ENCODE data around the gene FTSJ1.
"Not testable (repeated sequence)": the region's sequence is repeated elsewhere in the genome, so short reads cannot be mapped to it uniquely, and the experiment has no call there.

Gene FTSJ1

DNA sequence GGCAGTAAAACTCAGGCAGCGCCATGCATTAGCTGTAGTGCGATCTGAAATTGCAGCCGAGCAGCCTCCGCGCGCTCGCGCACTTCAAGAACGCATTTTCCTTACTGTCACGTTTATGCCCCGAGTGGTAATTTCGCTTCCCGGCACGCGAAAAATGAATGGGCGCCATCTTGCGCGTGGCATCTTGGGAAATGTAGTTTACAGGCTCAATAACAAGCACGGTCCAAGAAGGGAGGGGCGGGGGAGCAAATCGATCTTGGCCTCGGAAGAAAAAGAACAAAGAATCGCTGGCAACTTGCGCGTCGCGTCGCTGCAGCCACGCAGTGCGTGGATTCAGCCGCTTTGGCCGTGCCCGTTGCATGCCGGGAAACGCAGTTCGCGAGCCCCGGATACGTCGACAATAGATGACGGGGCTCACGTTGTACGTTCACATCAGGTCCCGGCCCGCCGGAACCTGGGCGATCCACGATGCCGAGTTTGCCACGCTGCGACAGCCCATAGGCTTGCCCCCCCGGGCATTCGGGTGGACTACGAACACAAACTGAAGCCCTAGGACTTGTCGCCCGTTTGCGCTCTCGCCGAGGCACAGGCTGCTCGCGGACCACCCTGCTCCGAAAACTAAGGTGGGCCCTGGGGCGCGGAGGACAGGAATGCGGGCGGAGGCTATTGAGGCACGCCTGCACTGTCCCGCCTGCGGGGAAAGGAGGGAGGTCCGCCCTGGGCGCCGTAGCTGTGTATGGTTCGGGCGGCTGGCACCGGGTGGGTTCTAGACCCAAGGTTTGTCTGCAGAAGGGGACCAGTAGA, at the start of gene FTSJ1:
FTSJ1 (plus strand) TSS at position 426 of the 804 bp plus-strand sequence. CDS start 1,849 bp downstream, outside the sequence.
- peak; percentile 94 for DNase-seq

GRCh38 chrX:48427027-48427716, 48.8 kb upstream of the FTSJ1 start:
- not testable (repeated sequence) for DNase-seq

DNA sequence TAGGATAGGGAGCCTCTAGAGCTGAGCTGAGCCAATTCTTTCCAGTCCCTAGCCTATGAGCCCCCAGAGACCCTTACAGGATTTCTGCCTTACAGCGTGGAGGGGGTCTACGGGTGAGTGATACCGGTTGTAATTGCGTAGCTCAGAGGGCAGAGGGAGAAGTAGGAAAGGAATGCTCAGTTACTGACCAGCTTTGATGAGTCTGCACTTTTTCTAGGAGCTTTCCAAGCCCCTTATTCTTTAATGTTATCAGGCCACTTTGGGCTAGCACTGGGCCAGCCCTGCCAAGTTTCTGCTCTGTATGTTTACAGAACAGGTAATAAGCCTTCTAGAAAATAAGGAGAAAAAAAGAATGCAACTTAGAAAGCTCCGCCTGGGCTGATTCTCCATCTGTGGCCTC, 46.4 kb upstream of the FTSJ1 start:
- not testable (repeated sequence) for DNase-seq

GRCh38 chrX:48430166-48430565, 45.8 kb upstream of the FTSJ1 start:
- not testable (repeated sequence) for DNase-seq

GRCh38 chrX:48433713-48434112, 42.3 kb upstream of the FTSJ1 start:
- not testable (repeated sequence) for DNase-seq

DNA sequence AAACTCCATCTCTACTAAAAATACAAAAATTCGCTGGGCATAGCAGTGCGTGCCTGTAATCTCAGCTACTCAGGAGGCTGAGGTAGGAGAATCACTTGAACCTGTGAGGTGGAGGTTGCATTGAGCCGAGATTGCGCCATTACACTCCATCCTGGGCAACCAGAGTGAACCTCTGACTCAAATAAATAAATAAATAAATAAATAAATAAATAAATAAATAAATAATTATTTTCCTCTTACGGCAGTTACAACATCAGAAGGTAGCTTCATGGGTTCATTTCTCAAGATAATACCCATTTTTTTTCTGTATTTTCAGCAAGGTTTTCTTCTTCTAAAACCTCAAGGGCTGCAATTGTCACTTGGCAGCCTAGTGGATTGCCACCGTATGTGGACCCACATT, 28.8 kb upstream of the FTSJ1 start:
- DNase-seq: not testable (repeated sequence)

DNA sequence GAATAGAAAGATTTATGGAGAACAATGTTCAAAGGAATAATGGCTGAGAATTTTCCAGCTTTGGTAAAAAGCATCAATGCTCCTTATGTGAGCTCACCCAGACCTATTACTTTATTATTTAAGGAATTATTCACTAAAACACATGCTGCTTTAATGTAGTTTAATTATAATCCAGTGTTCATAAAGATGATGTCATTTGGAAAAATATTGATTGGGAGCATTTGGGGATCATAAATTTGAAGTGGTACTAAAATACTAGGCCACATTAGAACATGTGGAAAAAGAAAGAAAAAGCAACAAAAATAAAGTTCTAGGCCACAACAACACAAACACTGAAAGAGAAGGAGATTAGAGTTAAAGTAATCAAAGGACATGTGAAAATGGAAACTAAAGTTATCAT, 25.9 kb upstream of the FTSJ1 start:
- DNase-seq: no peak

DNA sequence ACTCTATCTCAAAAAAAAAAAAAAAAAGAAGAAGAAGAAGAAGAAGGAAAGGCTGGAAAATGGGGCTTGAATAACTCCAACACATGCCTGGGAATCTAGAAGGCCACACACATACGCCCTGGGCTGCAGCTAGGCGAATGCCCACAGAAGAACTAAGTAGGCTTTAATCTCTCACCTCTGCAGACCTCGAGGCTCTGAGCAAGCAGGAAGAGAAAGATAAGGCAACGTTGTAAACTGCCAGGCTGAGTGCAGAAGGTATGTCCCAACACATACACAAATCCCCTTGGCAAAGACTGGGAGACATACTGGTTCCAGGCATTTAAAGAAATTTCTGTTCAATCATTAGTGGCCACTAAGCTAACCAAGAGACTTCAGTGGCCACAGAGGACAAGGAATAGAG, 24.3 kb upstream of the FTSJ1 start:
- no peak for DNase-seq

- DNase-seq: no peak
Measured at GRCh38 chrX:48456628-48457331, 19.2 kb upstream of the FTSJ1 start.

- no peak for DNase-seq
Measured at GRCh38 chrX:48458711-48459110, 17.3 kb upstream of the FTSJ1 start.

GRCh38 chrX:48459483-48459882, 16.5 kb upstream of the FTSJ1 start:
- DNase-seq: no peak

DNA sequence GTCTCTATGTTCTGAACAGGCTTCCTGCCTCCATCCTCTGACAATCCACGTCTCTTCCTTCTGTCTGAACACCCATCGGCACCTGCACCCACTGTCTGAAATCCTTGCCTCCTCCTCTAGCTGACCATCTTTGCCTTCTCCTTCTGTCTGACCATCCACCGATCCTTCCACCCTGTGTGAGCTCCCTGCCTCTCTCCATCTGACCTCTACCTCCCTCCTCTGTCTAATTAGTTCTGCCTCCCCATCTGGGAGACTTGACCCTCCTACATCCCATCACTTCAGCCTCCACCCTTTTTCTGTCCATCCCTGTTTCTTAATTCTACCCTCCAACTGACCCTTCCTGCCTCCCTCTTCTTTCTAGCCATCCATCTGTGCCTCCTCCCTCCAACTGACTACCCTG, 16.0 kb upstream of the FTSJ1 start:
- no peak for DNase-seq

GRCh38 chrX:48460606-48461005, 15.4 kb upstream of the FTSJ1 start:
- DNase-seq: no peak

- DNase-seq: no peak
Measured at GRCh38 chrX:48461830-48462229, 14.2 kb upstream of the FTSJ1 start.

- no peak for DNase-seq
Measured at GRCh38 chrX:48465336-48465933, 10.6 kb upstream of the FTSJ1 start.

- DNase-seq: no peak
Measured at GRCh38 chrX:48466696-48467095, 9.3 kb upstream of the FTSJ1 start.

GRCh38 chrX:48467281-48467761, 8.7 kb upstream of the FTSJ1 start:
- DNase-seq: peak; percentile 36

GRCh38 chrX:48468247-48468671, 7.7 kb upstream of the FTSJ1 start:
- DNase-seq: peak; percentile 34

- no peak for DNase-seq
Measured at GRCh38 chrX:48468693-48469691, 7.0 kb upstream of the FTSJ1 start.

- DNase-seq: no peak
Measured at GRCh38 chrX:48470110-48470832, 5.7 kb upstream of the FTSJ1 start, which contains the start of gene SLC38A5. Gene SLC38A5 (minus strand): TSS chrX:48470260. CDS start chrX:48467924, 2,336 bp downstream.

DNA sequence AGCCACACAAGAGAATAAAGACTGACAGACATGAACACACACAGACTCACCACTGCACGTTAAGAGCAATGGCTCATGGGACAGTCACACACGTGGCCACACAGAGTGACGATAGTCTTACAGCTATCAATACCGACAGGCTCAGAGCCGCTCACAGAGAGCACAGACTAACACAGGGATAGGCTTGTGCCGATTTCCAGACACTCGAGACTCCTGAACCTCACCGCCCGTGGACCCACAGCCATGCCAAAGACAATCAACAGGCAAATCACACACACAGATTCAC, 5.2 kb upstream of the FTSJ1 start:
- no peak for DNase-seq

All from right hindlimb (tissue), 1 donor.